ENCODE data around the gene CLSTN2.

The CLSTN2 gene

DNA sequence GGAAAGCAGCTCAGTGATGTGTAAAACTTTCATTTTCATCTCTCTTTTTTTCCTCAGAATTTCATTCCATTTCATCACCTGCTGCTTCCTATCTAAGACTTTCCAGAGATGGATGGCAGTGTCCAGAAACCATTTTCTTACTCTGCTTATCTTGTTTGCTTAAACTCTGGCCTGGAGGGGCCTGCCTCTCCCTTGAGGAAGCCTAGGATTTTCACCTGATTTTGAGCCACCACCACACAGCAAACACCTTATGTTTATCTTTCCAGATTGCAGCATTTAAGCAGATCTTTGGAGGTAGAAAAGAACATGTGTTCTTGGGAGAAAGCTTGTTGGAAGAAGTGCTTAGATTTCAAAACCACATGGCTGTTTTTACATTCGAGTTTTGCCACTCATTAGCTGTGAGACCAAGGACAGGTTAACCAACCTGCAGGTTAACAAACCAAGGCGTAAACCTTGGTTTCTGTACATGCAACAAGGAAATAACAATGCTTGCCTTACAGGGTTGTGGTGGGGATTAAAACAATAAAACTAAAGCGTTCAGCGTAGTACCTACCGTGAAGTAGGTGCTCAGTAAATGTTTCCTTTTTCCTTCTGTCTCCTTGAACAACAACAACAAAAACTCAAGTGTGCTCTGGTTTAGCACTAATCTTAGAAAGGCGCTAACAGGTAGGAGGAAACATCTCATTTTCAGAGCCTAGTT is 120.3 kb downstream of the CLSTN2 start:
- DNase-seq, result no peak

DNA sequence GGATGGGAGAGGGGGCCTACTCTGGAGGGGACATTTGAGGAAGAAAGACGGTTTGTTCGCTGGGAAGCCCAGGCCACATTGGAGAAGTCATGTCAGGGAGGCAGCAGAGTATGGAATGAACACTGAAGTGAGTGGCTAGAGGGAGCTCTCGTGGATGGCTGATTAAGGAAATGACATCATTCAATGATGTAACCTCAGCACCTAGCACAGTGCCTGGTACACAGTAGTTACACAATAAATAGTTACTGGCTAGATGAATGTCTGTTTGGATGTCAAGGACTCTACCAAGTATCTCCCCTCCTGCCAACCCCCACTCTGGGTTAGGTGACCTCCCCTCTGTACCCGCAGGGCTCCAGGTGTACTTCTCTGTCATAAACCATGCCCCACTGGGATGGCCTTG is 121.1 kb downstream of the CLSTN2 start:
- DNase-seq, result no peak

DNA sequence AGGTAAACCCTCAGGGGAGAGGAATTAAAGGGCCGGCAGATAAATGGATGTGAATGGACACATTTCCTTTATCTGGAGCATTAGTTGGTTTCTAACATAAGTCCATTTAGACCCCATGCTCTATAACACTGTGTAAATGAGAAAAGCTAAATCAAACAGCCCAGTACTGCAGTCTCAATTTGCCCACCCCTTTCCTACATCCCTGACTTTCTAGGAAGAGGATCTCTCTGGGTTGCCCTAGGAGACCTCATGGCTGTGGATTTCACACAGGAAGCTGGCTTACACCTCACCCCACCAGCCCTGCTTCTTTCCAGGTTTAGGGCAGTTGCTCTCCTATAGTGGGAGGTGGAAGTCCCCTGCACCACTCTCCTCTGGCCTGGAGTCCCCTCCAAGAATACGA is 126.2 kb downstream of the CLSTN2 start:
- DNase-seq, result no peak

GRCh38 chr3:140062461-140062860 is 127.5 kb downstream of the CLSTN2 start:
- no peak for DNase-seq

DNA sequence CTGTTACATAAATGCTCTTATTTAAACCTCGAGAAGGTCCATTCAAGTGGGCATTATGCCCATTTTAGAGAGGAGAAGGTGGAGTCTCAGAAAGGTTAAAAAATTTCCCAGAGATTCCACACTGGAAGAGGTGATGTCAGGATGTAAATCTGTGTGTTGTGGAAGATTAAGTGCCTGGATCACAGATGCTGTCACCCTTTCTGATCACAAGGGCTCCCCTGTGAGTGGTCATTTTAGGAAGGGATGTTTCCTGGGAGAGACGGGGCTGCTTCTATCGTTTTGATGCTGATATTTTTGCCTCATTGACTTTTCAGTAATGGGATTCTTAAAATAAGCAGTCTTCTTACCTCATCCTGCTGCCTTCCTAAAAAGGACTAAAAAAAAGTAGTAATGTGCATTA is 132.5 kb downstream of the CLSTN2 start:
- no peak for DNase-seq

GRCh38 chr3:140068494-140069017 is 133.6 kb downstream of the CLSTN2 start:
- no peak for DNase-seq

- DNase-seq, result no peak
Observed at GRCh38 chr3:140073278-140074045, 138.5 kb downstream of the CLSTN2 start.

DNA sequence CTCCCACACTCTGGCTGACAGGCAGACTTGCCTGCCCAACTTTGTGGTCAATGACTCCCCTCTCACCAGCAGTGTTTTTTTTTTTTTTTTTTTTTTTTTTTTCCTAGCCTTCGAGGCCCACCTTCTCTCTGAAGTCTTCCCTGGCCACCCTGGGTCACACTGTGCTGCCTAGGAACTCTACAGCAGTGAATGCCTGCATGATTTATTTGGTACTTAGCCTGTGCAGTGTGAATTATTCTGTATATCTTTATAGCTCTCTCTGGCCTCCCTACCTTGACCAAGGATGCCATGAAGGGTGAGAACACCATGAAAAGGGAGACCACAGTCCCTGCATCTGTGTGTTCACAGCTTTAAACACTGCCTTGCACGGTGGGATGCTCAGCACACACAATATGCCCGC is 141.6 kb downstream of the CLSTN2 start:
- no peak for DNase-seq

- no peak for DNase-seq
Observed at GRCh38 chr3:140077406-140077805, 142.4 kb downstream of the CLSTN2 start.

GRCh38 chr3:140078343-140078742 is 143.4 kb downstream of the CLSTN2 start:
- no peak for DNase-seq

DNA sequence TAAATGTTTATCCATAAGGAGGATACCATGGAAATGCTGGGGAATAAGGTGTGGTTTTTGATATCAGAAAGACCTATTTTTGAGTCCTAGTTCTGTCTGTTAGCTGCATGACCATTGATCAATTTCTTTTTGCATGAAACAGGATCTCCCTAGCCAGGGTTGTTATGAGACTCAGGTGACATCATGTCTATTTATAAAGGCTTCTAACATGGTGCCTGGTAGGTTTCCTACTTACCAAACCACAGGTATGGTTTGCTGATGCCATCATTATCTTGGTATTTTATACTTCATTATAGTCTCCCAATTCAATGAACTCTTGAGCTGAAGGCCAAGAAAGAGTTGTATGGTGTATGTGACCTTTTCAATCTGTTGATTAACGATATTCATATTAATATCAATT is 144.0 kb downstream of the CLSTN2 start:
- no peak for DNase-seq

DNA sequence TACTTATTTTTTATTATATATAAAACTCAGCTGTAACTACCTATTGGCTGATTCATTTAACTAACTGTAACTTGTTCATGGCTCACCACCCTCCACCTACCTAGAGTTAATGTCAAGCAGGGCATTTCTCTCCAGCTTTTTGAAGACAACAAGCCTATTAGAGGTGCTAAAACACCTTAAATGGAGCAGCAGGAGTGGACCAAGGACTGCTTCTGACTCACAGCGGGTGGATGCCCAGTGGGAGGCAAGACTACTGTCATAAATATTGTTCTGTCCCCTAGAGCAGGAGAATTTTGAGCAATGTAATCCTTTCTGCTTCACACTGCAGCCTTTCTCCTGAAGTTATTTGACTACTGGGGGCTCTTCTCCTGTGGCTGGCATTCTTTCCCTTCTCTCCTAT is 146.9 kb downstream of the CLSTN2 start:
- no peak for DNase-seq

- DNase-seq, result no peak
Observed at GRCh38 chr3:140085001-140085400, 150.0 kb downstream of the CLSTN2 start.

DNA sequence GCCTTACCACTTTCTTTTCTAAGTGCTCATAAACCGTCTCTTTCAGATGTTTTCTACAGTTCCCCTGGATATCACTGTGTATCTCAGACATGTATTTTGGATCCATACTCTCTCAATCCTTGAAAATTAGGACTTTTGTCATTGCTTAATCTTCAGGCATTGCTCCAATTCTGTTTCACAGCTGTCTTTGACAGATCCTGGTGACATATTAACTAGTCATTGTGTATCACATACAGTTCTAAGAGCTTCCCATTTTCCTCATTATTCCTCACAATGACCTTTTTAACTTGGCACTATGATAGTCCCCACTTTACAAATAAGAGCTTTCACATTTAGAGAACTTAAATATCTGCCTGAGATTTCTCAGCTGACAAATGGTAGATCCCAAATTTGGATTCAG is 151.7 kb downstream of the CLSTN2 start:
- no peak for DNase-seq

GRCh38 chr3:140088058-140088457 is 153.1 kb downstream of the CLSTN2 start:
- no peak for DNase-seq

GRCh38 chr3:140088513-140088912 is 153.5 kb downstream of the CLSTN2 start:
- DNase-seq, result no peak

GRCh38 chr3:140089403-140090072 is 154.6 kb downstream of the CLSTN2 start:
- DNase-seq, result no peak

GRCh38 chr3:140091143-140091542 is 156.2 kb downstream of the CLSTN2 start:
- no peak for DNase-seq

DNA sequence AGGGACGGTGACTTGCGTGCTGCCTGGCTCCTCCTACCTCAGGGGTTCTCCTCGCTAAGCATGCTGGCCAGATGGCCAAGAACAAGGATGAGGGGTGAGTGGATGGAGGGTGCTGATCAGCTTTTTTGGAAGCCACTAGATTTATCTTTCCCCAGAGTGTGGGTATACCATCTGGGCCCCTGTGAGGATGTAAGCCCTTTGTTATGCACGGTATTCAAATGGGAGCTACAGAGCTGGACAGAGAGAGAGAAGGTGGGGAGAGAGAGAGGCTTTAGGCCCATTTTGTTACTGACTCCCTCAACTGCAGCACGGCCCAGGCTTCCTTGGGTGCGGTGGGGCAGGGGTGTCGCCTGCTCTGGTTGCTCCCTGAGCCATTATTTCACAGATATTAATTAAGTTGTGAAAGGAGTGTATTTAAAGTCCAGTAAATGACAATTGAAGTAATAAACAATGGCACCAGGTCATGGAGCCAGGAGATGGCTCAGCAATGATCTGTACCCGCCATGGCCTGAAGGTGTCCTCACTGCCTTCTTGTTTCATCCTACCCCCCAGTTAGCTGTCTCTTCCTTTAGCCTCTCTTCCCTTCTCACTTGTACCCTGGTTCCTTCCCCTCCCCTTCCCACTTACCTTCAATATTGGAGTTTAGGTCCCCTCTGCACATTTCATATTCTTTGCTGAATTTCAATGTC is 158.0 kb downstream of the CLSTN2 start:
- no peak for DNase-seq

GRCh38 chr3:140093742-140094141 is 158.8 kb downstream of the CLSTN2 start:
- DNase-seq, result no peak

- DNase-seq, result no peak
Observed at GRCh38 chr3:140094487-140094886, 159.5 kb downstream of the CLSTN2 start.

DNA sequence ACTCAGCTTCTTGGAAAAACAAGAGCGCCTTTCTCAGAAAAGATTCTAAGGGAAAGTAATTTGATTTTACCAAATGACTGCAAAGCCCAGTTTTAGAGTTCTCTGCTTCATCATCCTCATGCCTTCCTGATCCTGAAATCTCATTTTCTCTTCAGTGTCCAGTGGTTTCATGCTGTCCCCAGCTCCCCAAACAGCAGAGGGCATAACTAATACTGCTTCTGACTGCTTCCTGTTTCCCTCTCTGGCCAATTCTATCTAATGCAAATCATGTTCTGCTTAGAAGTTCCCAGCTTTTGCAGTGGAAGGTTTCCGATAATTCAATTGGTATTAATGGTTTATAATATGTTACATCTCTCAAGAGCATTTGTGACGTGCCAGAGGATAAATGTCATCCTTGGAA is 161.1 kb downstream of the CLSTN2 start:
- no peak for DNase-seq

Measured in NCI-H510A (cell line).